Loucy (cell line): ENCODE measurements around the gene GPN2.
A peak's percentile ranks its signal among the peaks of the same experiment; 100 is the strongest.

Source experiments
- H2AFZ ChIP-seq: fragments of 200-600 bp; sonication (generic); 2 replicates; pipeline ENCODE4 v1.6.0; 2016; ENCODE audit warnings: antibody characterized with exemption, mild to moderate bottlenecking, low read length, moderate library complexity
- H3F3A ChIP-seq: fragments of 200-600 bp; 2 replicates; pipeline ENCODE4 v1.6.0; 2016; ENCODE audit warnings: antibody characterized with exemption, low read depth, mild to moderate bottlenecking
- H3K27me3 ChIP-seq: fragments of 200-600 bp; sonication (generic); 2 replicates; pipeline ENCODE4 v1.6.1; 2014; ENCODE audit warnings: low read length, mild to moderate bottlenecking; ENCODE audit not compliant: insufficient read depth, poor library complexity, severe bottlenecking
- H3K36me3 ChIP-seq: fragments of 200-600 bp; sonication (generic); 2 replicates; pipeline ENCODE4 v1.6.1; 2016; ENCODE audit warnings: low read length; ENCODE audit not compliant: insufficient read depth
- H3K4me1 ChIP-seq: fragments of 200-600 bp; sonication (generic); 2 replicates; pipeline ENCODE4 v1.5.1; 2014; ENCODE audit warnings: low read length, mild to moderate bottlenecking; ENCODE audit not compliant: insufficient read depth, poor library complexity, severe bottlenecking
- H3K4me2 ChIP-seq: fragments of 200-600 bp; sonication (generic); 2 replicates; pipeline ENCODE4 v1.6.0; 2014; ENCODE audit warnings: antibody characterized with exemption, low read length, low read depth, mild to moderate bottlenecking; ENCODE audit not compliant: poor library complexity, severe bottlenecking
- H3K4me3 ChIP-seq: fragments of 200-600 bp; sonication (generic); 2 replicates; pipeline ENCODE4 v1.5.1; 2014; ENCODE audit warnings: low read length, mild to moderate bottlenecking, mixed read lengths; ENCODE audit not compliant: poor library complexity, severe bottlenecking
- H3K79me2 ChIP-seq: fragments of 200-600 bp; sonication (generic); 2 replicates; pipeline ENCODE4 v1.6.1; 2014; ENCODE audit warnings: low read length; ENCODE audit not compliant: insufficient read depth
- H3K9ac ChIP-seq: fragments of 200-600 bp; sonication (generic); 2 replicates; pipeline ENCODE4 v1.6.0; 2014; ENCODE audit warnings: mild to moderate bottlenecking, low read depth, low read length, moderate library complexity; ENCODE audit not compliant: poor library complexity, severe bottlenecking
- H3K9me2 ChIP-seq: fragments of 200-600 bp; sonication (generic); replicated peaks from 2 replicates; pipeline ENCODE4 v1.6.1; 2016; ENCODE audit warnings: low read depth, low read length, mixed read lengths
- H3K9me3 ChIP-seq: fragments of 200-600 bp; sonication (generic); 2 replicates; pipeline ENCODE4 v1.6.1; 2014; ENCODE audit warnings: mild to moderate bottlenecking, antibody characterized with exemption, low read length, low read depth; ENCODE audit not compliant: insufficient read depth
- H4K20me1 ChIP-seq: fragments of 200-600 bp; sonication (generic); 2 replicates; pipeline ENCODE4 v1.6.0; 2014; ENCODE audit warnings: antibody characterized with exemption, low read length, mild to moderate bottlenecking; ENCODE audit not compliant: insufficient read depth, poor library complexity, severe bottlenecking
- CTCF ChIP-seq: fragments of 200-600 bp; sonication (generic); conservative IDR thresholded peaks from 2 replicates; pipeline ENCODE4 v1.5.1; 2014; ENCODE audit warnings: mild to moderate bottlenecking, antibody characterized with exemption, low read length
- EZH2phosphoT487 ChIP-seq: fragments of 200-600 bp; IDR thresholded peaks from 2 replicates; pipeline ENCODE4 v1.6.1; 2018; ENCODE audit warnings: antibody characterized with exemption, mild to moderate bottlenecking, moderate library complexity, borderline replicate concordance

Gene GPN2

GRCh38 chr1:26827106-26827604, 62.9 kb downstream of the GPN2 start:
- no peaks in the 10 kb centered on the region for H3K9me2 ChIP-seq
- TF ChIP-seq CTCF (no peak), EZH2phosphoT487 (no peak)
- no peaks in the 10 kb centered on the region for H3K36me3 ChIP-seq
- H3K4me1 ChIP-seq, result peaks cover 49% of the 10 kb centered on the region
- H3K9me3 ChIP-seq, result no peaks in the 10 kb centered on the region
- H3F3A ChIP-seq, result 0 out of 2 replicates have a peak, but pooled peaks cover 4% of the 10 kb centered on the region
- H3K4me3 ChIP-seq, result peak overlapping the region; percentile 76
- H4K20me1 ChIP-seq, result peaks cover 26% of the 10 kb centered on the region
- no peak overlapping the region for H2AFZ ChIP-seq
- peaks cover 51% of the 10 kb centered on the region for H3K79me2 ChIP-seq
- H3K27me3 ChIP-seq, result no peaks in the 10 kb centered on the region
- peak overlapping the region; percentile 78 for H3K4me2 ChIP-seq
- peak overlapping the region; percentile 67 for H3K9ac ChIP-seq

- Histone ChIP-seq H3K4me1 (peaks cover 42% of the 10 kb centered on the region), H3K36me3 (no peaks in the 10 kb centered on the region), H3K9me3 (no peaks in the 10 kb centered on the region), H2AFZ (peak within 1 kb of the TSS; percentile 87), H3F3A (no peaks in the 10 kb centered on the region), H4K20me1 (peaks cover 22% of the 10 kb centered on the region), H3K27me3 (no peaks in the 10 kb centered on the region), H3K4me2 (peak within 1 kb of the TSS; percentile 78), H3K9me2 (no peaks in the 10 kb centered on the region), H3K79me2 (peaks cover 45% of the 10 kb centered on the region), H3K4me3 (peak within 1 kb of the TSS; percentile 76), H3K9ac (peak within 1 kb of the TSS; percentile 67)
- TF ChIP-seq CTCF, result peak; percentile 40; the same call in 1 of the 2 replicates
- no peak for TF ChIP-seq EZH2phosphoT487
Measured at GRCh38 chr1:26826261-26827105, 63.6 kb downstream of the GPN2 start, which contains the start of gene ZDHHC18. Gene ZDHHC18, plus strand, starts transcription at chr1:26826688. Its CDS starts 117 bp downstream, at chr1:26826805.
